K562 (cell line): ENCODE measurements around the gene TCF12. TPM values are rescaled to one million over a fixed set of nuclear protein-coding genes. Genes with fewer than 3 reads are reported as not detected.

Source experiments
- HDAC1 ChIP-seq, 2 experiments: fragments of 450-650 bp; IDR thresholded peaks; 2 replicates each; pipeline ENCODE4 v1.6.1; 2016 to 2017; ENCODE audit warnings: inconsistent platforms in 1 of 2, mild to moderate bottlenecking in 1 of 2, moderate library complexity in 1 of 2
- KDM4B ChIP-seq, 2 experiments: fragments of 450-650 bp in 1 of 2; sonication (generic) in 1 of 2; IDR thresholded peaks; 2 replicates each; pipeline ENCODE4 v1.6.1; 2016 to 2017; ENCODE audit warnings: borderline replicate concordance in 2 of 2, antibody characterized with exemption in 1 of 2, low read depth in 1 of 2, mild to moderate bottlenecking in 1 of 2
- KLF13 ChIP-seq: fragments of 450-650 bp; IDR thresholded peaks from 2 replicates; pipeline ENCODE4 v1.6.1; 2016; ENCODE audit warnings: missing genetic modification characterization, low read depth, mild to moderate bottlenecking, missing compliant biosample characterization, moderate library complexity, borderline replicate concordance
- MNT ChIP-seq, 2 experiments: fragments of 450-650 bp; conservative IDR thresholded peaks; 2 replicates each; pipeline ENCODE4 v1.6.1; 2017; ENCODE audit warnings: mild to moderate bottlenecking in 2 of 2, moderate library complexity in 2 of 2
- MTA3 ChIP-seq: fragments of 450-650 bp; formaldehyde crosslinking; IDR thresholded peaks from 2 replicates; pipeline ENCODE4 v1.6.1; 2017; ENCODE audit warnings: mild to moderate bottlenecking, borderline replicate concordance
- NCOR1 ChIP-seq: fragments of 450-650 bp; IDR thresholded peaks from 2 replicates; pipeline ENCODE4 v1.6.1; 2016; ENCODE audit warnings: mild to moderate bottlenecking, moderate library complexity
- RBBP5 ChIP-seq: fragments of 200-600 bp; sonication (generic); IDR thresholded peaks from 2 replicates; pipeline ENCODE4 v1.6.1; 2012; ENCODE audit warnings: borderline replicate concordance, mild to moderate bottlenecking, low read length, control low read depth, inconsistent platforms; ENCODE audit not compliant: insufficient read depth, poor library complexity, severe bottlenecking
- YY1 ChIP-seq, 3 experiments: IDR thresholded peaks; 2 replicates each; pipeline ENCODE4 v1.6.1; 2011; ENCODE audit warnings: low read length in 2 of 3, mild to moderate bottlenecking in 2 of 3, moderate library complexity in 2 of 3, borderline replicate concordance in 1 of 3, control low read depth in 1 of 3, low read depth in 1 of 3; ENCODE audit not compliant: insufficient read depth in 3 of 3, insufficient replicate concordance in 2 of 3, control insufficient read depth in 1 of 3, insufficient read length in 1 of 3; ENCODE audit errors: extremely low read depth in 1 of 3
- ZBTB40 ChIP-seq, 2 experiments: fragments of 450-650 bp in 1 of 2; sonication (generic) in 1 of 2; formaldehyde crosslinking in 1 of 2; IDR thresholded peaks; 2 replicates each; pipeline versions ENCODE4 v1.7.1 to v1.9.0; 2016 to 2022; ENCODE audit warnings: inconsistent platforms in 1 of 2, mild to moderate bottlenecking in 1 of 2, missing genetic modification reagents in 1 of 2
- ZNF146 ChIP-seq: IDR thresholded peaks from one replicate; pipeline ENCODE4 v1.6.1; 2018; ENCODE audit warnings: missing compliant biosample characterization; ENCODE audit not compliant: unreplicated experiment
- polyA plus RNA-seq, 8 experiments: library from polyadenylated mRNA; depleted of rRNA in 4 of 8; stranded (reverse) in 5 of 8; unstranded in 3 of 8; fragments of >200 nt; fragmentation: Nextera tagmentation in 2 of 8; fragmentation: Illumina TruSeq in 1 of 8; extraction: Ambion mirVana in 2 of 8; extraction: Trizol in 1 of 8; gene quantifications; 2 replicates each; pipeline versions ENCODE4 v1.2.1 to v1.2.3, GENCODE V29; 2011 to 2014; ENCODE audit warnings: inconsistent platforms in 1 of 8, missing spikeins in 1 of 8
- total RNA-seq, 7 experiments: library from RNA; depleted of rRNA in 6 of 7; stranded (reverse); fragments of >200 nt in 6 of 7; fragmentation: Illumina TruSeq in 2 of 7; extraction: Trizol in 2 of 7; gene quantifications; 2 replicates each; pipeline versions ENCODE4 v1.2.1 to v1.2.3, GENCODE V29; 2011 to 2021; ENCODE audit warnings: low replicate concordance in 1 of 7

TCF12 gene
- total and polyA plus RNA-seq, 9 of the 15 experiments (the other 6 are each of a cell fraction or from before 2014, with no cell fraction given): 10.5 to 132 (median 52.9) TPM

GRCh38 chr15:56919609-56920366 lies 1.3 kb downstream of the TCF12 start (continued):
- TF ChIP-seq ZBTB40 (IDR thresholded peaks at IDR 0.05) (0 out of 2 replicates have a peak, but pooled peaks have one; percentile 7), ZBTB40 (CRISPR knock-in tag; IDR thresholded peaks at IDR 0.05) (no peak), NCOR1 (0 out of 2 replicates have a peak, but pooled peaks have one; percentile 4), RBBP5 (peak; percentile 65), MNT (conservative IDR thresholded peaks at IDR 0.05) (peak in 1 of 2 experiments; percentile 23; a peak in 1 of 4 replicates), HDAC1 (IDR thresholded peaks at IDR 0.05) (peak in 1 of 2 experiments; percentile 30; a peak in 1 of 4 replicates), YY1 (IDR thresholded peaks at IDR 0.05; ENCODE audit: borderline replicate concordance in 1 of 3, control insufficient read depth in 1 of 3, extremely low read depth in 1 of 3, insufficient read depth in 3 of 3, insufficient read length in 1 of 3, insufficient replicate concordance in 2 of 3, low read depth in 1 of 3, low read length in 2 of 3) (peak in 1 of 3 experiments; percentile 52), MTA3 (peak; percentile 62; the same call in 1 of the 2 replicates), KLF13 (tag) (0 out of 2 replicates have a peak, but pooled peaks have one; percentile 42), ZNF146 (no peak), KDM4B (IDR thresholded peaks at IDR 0.05; ENCODE audit: borderline replicate concordance in 2 of 2, low read depth in 1 of 2) (0 out of 4 replicates have a peak, but pooled peaks of 1 of the 2 experiments have one; percentile 1)
